A549 (cell line): ENCODE data around the gene COMMD10. TPM values are rescaled to one million over a fixed set of nuclear protein-coding genes. Genes with fewer than 3 reads are reported as not detected.

Experiments used
- ATAC-seq, 2 experiments: fragments of 200-7000 bp in 1 of 2; fragments of >200 bp in 1 of 2; cut with Nextera tagmentation in 1 of 2; cut with Tn5 transposase in 1 of 2; 3 replicates each; pipeline versions ENCODE4 v1.8.0 to v1.9.1; 2018 to 2020; ENCODE audit warnings: mild to moderate bottlenecking in 1 of 2, moderate library complexity in 1 of 2
- CTCF ChIA-PET: fragments of 300-600 bp; sonication (Branson Sonifier 250); formaldehyde crosslinking; extraction: SDS; loops from one replicate; lab custom pipeline; 2021; ENCODE audit warnings: antibody characterized with exemption, inconsistent platforms; lab: Yijun Ruan, JAX
- POLR2A ChIA-PET: fragments of 350-600 bp; formaldehyde crosslinking; extraction: SDS; loops from one replicate; lab custom pipeline; 2021; ENCODE audit warnings: antibody characterized with exemption, inconsistent platforms; lab: Yijun Ruan, JAX
- DNase-seq, 2 experiments: peaks; one replicate each; pipeline versions ENCODE4 v3.0.0 to v3.0.0-alpha.2; 2011 to 2016; ENCODE audit warnings: low read depth in 1 of 2, low spot score in 1 of 2
- FAIRE-seq: peaks from 2 replicates; lab custom pipeline; 2011; peaks lifted over from hg19 to GRCh38; lab: Jason Lieb, UNC
- H3K27ac ChIP-seq, 2 experiments: fragments of >200 bp; sonication (Bioruptor Twin); formaldehyde crosslinking; 3 replicates each; pipeline ENCODE4 v1.5.1; 2016 to 2017
- H3K4me1 ChIP-seq: fragments of >200 bp; sonication (Bioruptor Twin); formaldehyde crosslinking; 3 replicates; pipeline ENCODE4 v1.6.1; 2016
- H3K4me2 ChIP-seq: fragments of >200 bp; sonication (Bioruptor Twin); formaldehyde crosslinking; 3 replicates; pipeline ENCODE4 v1.6.1; 2016
- H3K4me3 ChIP-seq: fragments of >200 bp; sonication (Bioruptor Twin); formaldehyde crosslinking; 3 replicates; pipeline ENCODE4 v1.5.1; 2016
- H3K9me3 ChIP-seq: fragments of >200 bp; sonication (Bioruptor Twin); formaldehyde crosslinking; 3 replicates; pipeline ENCODE4 v1.6.1; 2016
- BHLHE40 ChIP-seq: IDR thresholded peaks from 2 replicates; pipeline ENCODE4 v1.6.1; 2012; ENCODE audit warnings: low read depth, low read length, inconsistent platforms
- CBX2 ChIP-seq: fragments of 200-600 bp; sonication (generic); IDR thresholded peaks from 2 replicates; pipeline ENCODE4 v1.6.1; 2016; ENCODE audit warnings: low read depth, mild to moderate bottlenecking, borderline replicate concordance
- CEBPB ChIP-seq, 2 experiments: fragments of >200 bp in 1 of 2; sonication (Bioruptor Twin) in 1 of 2; formaldehyde crosslinking in 1 of 2; IDR thresholded peaks; 2 replicates each; pipeline ENCODE4 v1.6.1; 2012 to 2016
- CHD2 ChIP-seq: fragments of 150-350 bp; IDR thresholded peaks from 2 replicates; pipeline ENCODE4 v1.6.1; 2014; ENCODE audit warnings: low read length; ENCODE audit not compliant: partially characterized antibody
- CHD4 ChIP-seq: fragments of 200-600 bp; sonication (generic); IDR thresholded peaks from 2 replicates; pipeline ENCODE4 v1.6.1; 2016; ENCODE audit warnings: antibody characterized with exemption, mild to moderate bottlenecking, borderline replicate concordance
- EHF ChIP-seq: fragments of 250-450 bp; sonication (Bioruptor Pico); IDR thresholded peaks from 2 replicates; pipeline ENCODE4 v1.5.0; 2020; ENCODE audit warnings: mild to moderate bottlenecking
- EP300 ChIP-seq, 2 experiments: fragments of >200 bp; sonication (Bioruptor Twin); formaldehyde crosslinking; IDR thresholded peaks; 2 replicates in 1 of 2; 3 replicates in 1 of 2; pipeline ENCODE4 v1.6.1; 2016 to 2017
- ESRRA ChIP-seq: fragments of 150-350 bp; IDR thresholded peaks from 2 replicates; pipeline ENCODE4 v1.6.1; 2014; ENCODE audit warnings: mild to moderate bottlenecking, low read length, borderline replicate concordance
- FOSB ChIP-seq: fragments of 250-450 bp; sonication (Bioruptor Pico); IDR thresholded peaks from 2 replicates; pipeline ENCODE4 v1.5.0; 2020; ENCODE audit warnings: mild to moderate bottlenecking, moderate library complexity
- FOXS1 ChIP-seq: fragments of 250-450 bp; sonication (Bioruptor Pico); IDR thresholded peaks from 2 replicates; pipeline ENCODE4 v1.5.0; 2020; ENCODE audit warnings: mild to moderate bottlenecking, moderate library complexity
- GATA3 ChIP-seq: IDR thresholded peaks from 2 replicates; pipeline ENCODE4 v1.6.1; 2012; ENCODE audit warnings: borderline replicate concordance
- HDAC2 ChIP-seq: fragments of 200-600 bp; sonication (generic); IDR thresholded peaks from 2 replicates; pipeline ENCODE4 v1.6.1; 2016
- HES2 ChIP-seq: fragments of >200 bp; sonication (Bioruptor Twin); formaldehyde crosslinking; IDR thresholded peaks from 2 replicates; pipeline ENCODE4 v1.6.1; 2016
- HEYL ChIP-seq: fragments of 250-450 bp; sonication (Bioruptor Pico); IDR thresholded peaks from 2 replicates; pipeline ENCODE4 v1.8.0; 2021; ENCODE audit warnings: mild to moderate bottlenecking, moderate library complexity
- HMGXB4 ChIP-seq: fragments of 250-450 bp; sonication (Bioruptor Pico); IDR thresholded peaks from 2 replicates; pipeline ENCODE4 v1.5.0; 2021; ENCODE audit warnings: mild to moderate bottlenecking, moderate library complexity, borderline replicate concordance
- KDM1A ChIP-seq: fragments of 200-600 bp; sonication (generic); IDR thresholded peaks from 2 replicates; pipeline ENCODE4 v1.6.1; 2016; ENCODE audit warnings: low read depth, mild to moderate bottlenecking
- MAFK ChIP-seq: fragments of 450-650 bp; IDR thresholded peaks from 2 replicates; pipeline ENCODE4 v1.6.1; 2014; ENCODE audit not compliant: partially characterized antibody
- MAX ChIP-seq: IDR thresholded peaks from 2 replicates; pipeline ENCODE4 v1.6.1; 2012
- MAZ ChIP-seq: fragments of 150-350 bp; IDR thresholded peaks from 2 replicates; pipeline ENCODE4 v1.6.1; 2014; ENCODE audit warnings: antibody characterized with exemption, low read depth, low read length, borderline replicate concordance
- NR3C1 ChIP-seq: fragments of >200 bp; sonication (Bioruptor Twin); formaldehyde crosslinking; IDR thresholded peaks from 3 replicates; pipeline ENCODE4 v1.6.1; 2017
- PBX3 ChIP-seq: IDR thresholded peaks from 2 replicates; pipeline ENCODE4 v1.6.1; 2012
- PHF8 ChIP-seq: fragments of 200-600 bp; sonication (generic); IDR thresholded peaks from 2 replicates; pipeline ENCODE4 v1.6.1; 2016; ENCODE audit warnings: low read depth, mild to moderate bottlenecking, antibody characterized with exemption, moderate library complexity, borderline replicate concordance
- POLR2A ChIP-seq: IDR thresholded peaks from 2 replicates; pipeline ENCODE4 v1.6.1; 2012; ENCODE audit warnings: mild to moderate bottlenecking, low read length
- RCOR1 ChIP-seq: fragments of 150-350 bp; IDR thresholded peaks from 2 replicates; pipeline ENCODE4 v1.6.1; 2014; ENCODE audit warnings: antibody characterized with exemption, low read length, low read depth
- RNF2 ChIP-seq: fragments of 200-600 bp; sonication (generic); IDR thresholded peaks from 2 replicates; pipeline ENCODE4 v1.6.1; 2016; ENCODE audit warnings: low read depth, mild to moderate bottlenecking, antibody characterized with exemption, moderate library complexity, borderline replicate concordance
- SMC3 ChIP-seq: fragments of >200 bp; sonication (Bioruptor Twin); formaldehyde crosslinking; IDR thresholded peaks from 3 replicates; pipeline ENCODE4 v1.6.1; 2018; ENCODE audit warnings: inconsistent platforms
- SREBF2 ChIP-seq: fragments of 450-650 bp; IDR thresholded peaks from 2 replicates; pipeline ENCODE4 v1.6.1; 2014; ENCODE audit warnings: mild to moderate bottlenecking, moderate library complexity
- WGBS: methylation state at CpG from one replicate; pipeline ENCODE4 v1.1.6; 2017; ENCODE audit errors: missing lambda C conversion rate; 5-methylcytosine and 5-hydroxymethylcytosine counted together
- polyA plus RNA-seq, 4 experiments: library from polyadenylated mRNA; depleted of rRNA in 3 of 4; stranded (reverse); fragments of >200 nt; fragmentation: RNase III in 1 of 4; extraction: RNeasy Plus Mini Kit Qiagen cat#74134 plus additional on column Dnase treatment in 1 of 4; gene quantifications; 2 replicates in 3 of 4; 3 replicates in 1 of 4; pipeline ENCODE4 v1.2.3, GENCODE V29; 2011 to 2017

The COMMD10 gene
- polyA plus RNA-seq, 2 of the 4 experiments (the other 2 are of a cell fraction): 40.2 to 63.9 TPM

- TF ChIP-seq HEYL (no peak), RNF2 (no peak), CHD4 (no peak)
- FAIRE-seq (no peak), ATAC-seq (no peak), DNase-seq (no peak)
- Histone ChIP-seq H3K9me3 (no peaks in the 10 kb centered on the region; the same call in 2 of the 3 replicates), H3K4me3 (no peak overlapping the region), H3K27ac (no peak overlapping the region), H3K4me1 (no peaks in the 10 kb centered on the region), H3K4me2 (no peak overlapping the region)
- POLR2A ChIA-PET: no interaction called here
- CTCF ChIA-PET: no interaction called here
- WGBS: 95% methylated on average over 4 of the region's 4 CpGs
These were observed 207.5 kb downstream of the COMMD10 start for GRCh38 chr5:116292321-116292720.

GRCh38 chr5:116296335-116297072, 211.7 kb downstream of the COMMD10 start:
- WGBS: 54% methylated on average over 4 of the region's 4 CpGs
- H3K4me2 ChIP-seq: no peak overlapping the region
- no peak for FAIRE-seq
- H3K27ac ChIP-seq: no peak overlapping the region
- ChIA-PET POLR2A (no interaction called here), CTCF (no interaction called here)
- DNase-seq: no peak
- no peak for TF ChIP-seq HMGXB4 (CRISPR knock-in tag)
- no peak for TF ChIP-seq PBX3
- no peak for TF ChIP-seq FOSB (CRISPR knock-in tag)
- TF ChIP-seq FOXS1: no peak
- no peak for TF ChIP-seq CBX2
- TF ChIP-seq CHD2: no peak
- no peak for TF ChIP-seq RCOR1
- no peak for TF ChIP-seq MAZ
- TF ChIP-seq SREBF2: no peak
- no peak for TF ChIP-seq BHLHE40
- TF ChIP-seq MAX: no peak
- no peak for TF ChIP-seq ESRRA
- TF ChIP-seq KDM1A: no peak
- no peak overlapping the region for H3K4me3 ChIP-seq
- peaks cover 10% of the 10 kb centered on the region; the same call in 2 of the 3 replicates for H3K9me3 ChIP-seq
- ATAC-seq: no peak
- no peaks in the 10 kb centered on the region for H3K4me1 ChIP-seq

GRCh38 chr5:116297296-116297814, 212.5 kb downstream of the COMMD10 start:
- Histone ChIP-seq H3K9me3 (peaks cover 10% of the 10 kb centered on the region; the same call in 2 of the 3 replicates), H3K27ac (no peak overlapping the region), H3K4me1 (no peaks in the 10 kb centered on the region), H3K4me3 (no peak overlapping the region), H3K4me2 (no peak overlapping the region)
- no peak for DNase-seq
- ATAC-seq: no peak
- POLR2A ChIA-PET: no interaction called here
- FAIRE-seq: no peak
- CTCF ChIA-PET: no interaction called here
- 83% methylated on average over 5 of the region's 5 CpGs for WGBS
- TF ChIP-seq PHF8 (no peak), HDAC2 (no peak), NR3C1 (no peak), SMC3 (no peak), BHLHE40 (no peak), MAFK (no peak), GATA3 (no peak), MAX (no peak), EHF (no peak), EP300 (IDR thresholded peaks at IDR 0.05) (no peak), FOSB (CRISPR knock-in tag) (no peak), HES2 (no peak), CHD2 (no peak), HMGXB4 (CRISPR knock-in tag) (no peak), POLR2A (no peak), CEBPB (IDR thresholded peaks at IDR 0.05) (no peak)
